ENCODE measurements around the gene SYT9.

DNA sequence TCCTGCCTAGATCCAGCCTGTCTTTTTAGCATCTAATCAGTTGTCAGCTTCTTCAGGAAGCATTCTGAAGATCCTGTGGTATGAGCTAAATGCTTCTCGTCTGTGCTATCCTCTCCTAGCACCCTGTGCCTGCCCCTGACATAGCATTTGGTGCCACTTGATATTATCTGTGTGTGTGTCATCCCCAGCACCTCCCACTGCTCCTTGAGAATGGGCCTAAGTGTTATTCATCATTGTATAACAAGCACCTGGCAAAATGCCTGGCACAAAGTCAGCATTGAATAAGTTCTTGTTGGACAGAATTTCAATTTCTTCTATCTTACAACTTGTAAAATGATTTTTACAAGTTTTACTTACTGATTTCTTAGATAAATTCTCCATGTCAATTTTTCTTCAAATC is 205.5 kb downstream of the SYT9 start:
- TF ChIP-seq PML (IDR thresholded peaks at IDR 0.05; ENCODE audit: low read length) (no peak), BRCA1 (IDR thresholded peaks at IDR 0.05; ENCODE audit: low read depth, low read length) (no peak), POLR2A (IDR thresholded peaks at IDR 0.05; ENCODE audit: low read depth, low read length) (no peak), EP300 (IDR thresholded peaks at IDR 0.05; ENCODE audit: borderline replicate concordance in 1 of 2, control insufficient read depth in 1 of 2, low read depth in 2 of 2, low read length in 2 of 2) (no peak), CBFB (IDR thresholded peaks at IDR 0.05; ENCODE audit: low read depth) (no peak), BCLAF1 (IDR thresholded peaks at IDR 0.05) (no peak), RCOR1 (conservative IDR thresholded peaks at IDR 0.05; ENCODE audit: low read depth, low read length) (no peak), CTCF (IDR thresholded peaks at IDR 0.05 in 2 of 3, conservative IDR thresholded peaks at IDR 0.05 in 1 of 3; ENCODE audit: control insufficient read depth in 2 of 3, extremely low read depth in 1 of 3, insufficient read depth in 1 of 3, low read depth in 3 of 3, low read length in 3 of 3) (no peak), YBX1 (IDR thresholded peaks at IDR 0.05) (no peak), ZNF207 (IDR thresholded peaks at IDR 0.05; ENCODE audit: borderline replicate concordance) (no peak), POLR2AphosphoS5 (IDR thresholded peaks at IDR 0.05; ENCODE audit: low read length) (no peak)
- TF ChIP-seq, protein P1, sequence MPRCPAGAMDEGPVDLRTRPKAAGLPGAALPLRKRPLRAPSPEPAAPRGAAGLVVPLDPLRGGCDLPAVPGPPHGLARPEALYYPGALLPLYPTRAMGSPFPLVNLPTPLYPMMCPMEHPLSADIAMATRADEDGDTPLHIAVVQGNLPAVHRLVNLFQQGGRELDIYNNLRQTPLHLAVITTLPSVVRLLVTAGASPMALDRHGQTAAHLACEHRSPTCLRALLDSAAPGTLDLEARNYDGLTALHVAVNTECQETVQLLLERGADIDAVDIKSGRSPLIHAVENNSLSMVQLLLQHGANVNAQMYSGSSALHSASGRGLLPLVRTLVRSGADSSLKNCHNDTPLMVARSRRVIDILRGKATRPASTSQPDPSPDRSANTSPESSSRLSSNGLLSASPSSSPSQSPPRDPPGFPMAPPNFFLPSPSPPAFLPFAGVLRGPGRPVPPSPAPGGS (IDR thresholded peaks at IDR 0.05; ENCODE audit: borderline replicate concordance, insufficient read depth, low read depth, low read length, poor library complexity, severe bottlenecking): no peak

Measured in GM12878 (cell line).